ENCODE results near the gene RLF.

The RLF gene

GRCh38 chr1:40244138-40244744 is 83.1 kb downstream of the RLF start:
- no peak for DNase-seq

- DNase-seq, result no peak
Measured at GRCh38 chr1:40245686-40246085, 84.5 kb downstream of the RLF start.

GRCh38 chr1:40247655-40248054 is 86.5 kb downstream of the RLF start, which contains the start of gene TMCO2:
TSS of gene TMCO2 (plus strand) at chr1:40247937. CDS start at chr1:40247994, 57 bp downstream.
- DNase-seq, result no peak

- DNase-seq, result no peak
Measured at GRCh38 chr1:40248412-40248811, 87.2 kb downstream of the RLF start.

GRCh38 chr1:40251456-40251855 is 90.3 kb downstream of the RLF start:
- no peak for DNase-seq

- DNase-seq, result no peak
Measured at GRCh38 chr1:40252601-40253000, 91.4 kb downstream of the RLF start.

GRCh38 chr1:40255231-40255630 is 94.0 kb downstream of the RLF start:
- no peak for DNase-seq

- no peak for DNase-seq
Measured at GRCh38 chr1:40256401-40257084, 95.4 kb downstream of the RLF start.

GRCh38 chr1:40257313-40257687 is 96.1 kb downstream of the RLF start:
- DNase-seq, result no peak

- DNase-seq, result peak; percentile 100
Measured at GRCh38 chr1:40257688-40258444, 96.7 kb downstream of the RLF start, which contains the start of gene ZMPSTE24. TSS of gene ZMPSTE24 (plus strand) at chr1:40258236. CDS start at chr1:40258272, 36 bp downstream.

- DNase-seq, result no peak
Measured at GRCh38 chr1:40258445-40258769, 97.2 kb downstream of the RLF start.

GRCh38 chr1:40264354-40264781 is 103.2 kb downstream of the RLF start:
- DNase-seq, result no peak

- no peak for DNase-seq
Measured at GRCh38 chr1:40265298-40265697, 104.1 kb downstream of the RLF start.

- DNase-seq, result no peak
Measured at GRCh38 chr1:40265919-40266318, 104.7 kb downstream of the RLF start.

- no peak for DNase-seq
Measured at GRCh38 chr1:40266786-40267535, 105.8 kb downstream of the RLF start.

- DNase-seq, result no peak
Measured at GRCh38 chr1:40267767-40268187, 106.6 kb downstream of the RLF start.

- no peak for DNase-seq
Measured at GRCh38 chr1:40268211-40268610, 107.0 kb downstream of the RLF start.

- DNase-seq, result no peak
Measured at GRCh38 chr1:40270152-40270834, 109.1 kb downstream of the RLF start.

GRCh38 chr1:40272653-40273213 is 111.5 kb downstream of the RLF start:
- no peak for DNase-seq

- DNase-seq, result no peak
Measured at GRCh38 chr1:40273547-40274166, 112.5 kb downstream of the RLF start.

- no peak for DNase-seq
Measured at GRCh38 chr1:40274331-40274730, 113.1 kb downstream of the RLF start.

GRCh38 chr1:40276122-40276521 is 114.9 kb downstream of the RLF start:
- DNase-seq, result no peak

Measured in DMS153 (cell line).